Heart right ventricle (tissue), 16 donors: ENCODE data around the gene PKHD1. TPM values are rescaled to one million over a fixed set of nuclear protein-coding genes. Genes with fewer than 3 reads are reported as not detected.
A peak's percentile ranks its signal among the peaks of the same experiment; 100 is the strongest.

Experiments
- ATAC-seq, 8 donors: fragments of 200-7000 bp; cut with Tn5 transposase; one replicate each; pipeline ENCODE4 v1.9.1; 2020; ENCODE audit warnings: mild to moderate bottlenecking in 8 of 8, moderate library complexity in 8 of 8, moderate number of reproducible peaks in 1 of 8
- DNase-seq, 2 donors: peaks; one replicate each; pipeline ENCODE4 v3.0.0-alpha.2; 2020
- H3K27ac ChIP-seq, 10 donors: fragments of 200-600 bp; sonication (generic) in 2 of 10; one replicate each; pipeline versions ENCODE4 v1.5.0 to v1.8.0; 2020 to 2022; ENCODE audit warnings: mild to moderate bottlenecking in 3 of 10
- H3K27me3 ChIP-seq, 7 donors: fragments of 200-600 bp; one replicate each; pipeline ENCODE4 v1.8.0; 2021 to 2022; ENCODE audit warnings: mild to moderate bottlenecking in 2 of 7
- H3K36me3 ChIP-seq, 9 donors: fragments of 200-600 bp; sonication (generic) in 1 of 9; one replicate each; pipeline versions ENCODE4 v1.5.0 to v1.8.0; 2020 to 2022; ENCODE audit warnings: mild to moderate bottlenecking in 2 of 9
- H3K4me1 ChIP-seq, 9 donors: fragments of 200-600 bp; sonication (generic) in 1 of 9; one replicate each; pipeline versions ENCODE4 v1.5.0 to v1.8.0; 2020 to 2022; ENCODE audit warnings: mild to moderate bottlenecking in 4 of 9
- H3K4me3 ChIP-seq, 10 donors: fragments of 200-600 bp; sonication (generic) in 2 of 10; one replicate each; pipeline versions ENCODE4 v1.5.0 to v1.8.0; 2020 to 2022; ENCODE audit warnings: mild to moderate bottlenecking in 7 of 10, moderate library complexity in 2 of 10
- H3K9me3 ChIP-seq, 11 donors: fragments of 200-600 bp in 10 of 11; sonication (generic) in 2 of 11; one replicate each; pipeline versions ENCODE4 v1.5.0 to v1.8.0; 2013 to 2022; ENCODE audit warnings: mild to moderate bottlenecking in 2 of 11, control low read depth in 1 of 11, moderate library complexity in 1 of 11
- WGBS, 2 donors: extraction: QIAGEN DNeasy Blood & Tissue Kit; methylation state at CpG; one replicate each; pipeline ENCODE4 v1.1.7; 2013; ENCODE audit warnings: inconsistent platforms in 1 of 2; 5-methylcytosine and 5-hydroxymethylcytosine counted together
- intact Hi-C, 10 donors: fragments of 100-400 bp; cut with DNase I; formaldehyde crosslinking; loops; one replicate each; pipeline versions ENCODE4 v1.11.1 to v1.14.2; 2022
- polyA plus RNA-seq, 2 donors: library from polyadenylated mRNA; stranded (reverse); fragments of 200-250 nt; gene quantifications; one replicate each; pipeline ENCODE4 v1.2.3, GENCODE V29; 2013
- total RNA-seq, 10 donors: library from RNA; stranded (reverse); fragmentation: NEBNext Ultra II Directional in 3 of 10; extraction: Animal tissue kit (Norgen Biotek cat#: 25700) in 3 of 10; gene quantifications; one replicate each; pipeline versions ENCODE4 v1.2.1 to v1.2.4, GENCODE V29; 2021 to 2023
- TF ChIP-seq, protein P1 (sequence below), 9 donors: fragments of 200-600 bp; sonication (generic) in 2 of 9; IDR thresholded peaks; one replicate each; pipeline versions ENCODE4 v1.5.0 to v1.8.0; 2021 to 2022; ENCODE audit warnings: antibody characterized with exemption in 9 of 9, mild to moderate bottlenecking in 5 of 9, moderate library complexity in 1 of 9
- donor health status: Arrhythmogenic right ventricular cardiomyopathy.
- donor health status: ischemic (EF 13 %, LVEDD 7.1; RV severe dilation, severe dysfunction).
- donor health status: healthy with polysubstance abuse.
- donor health status: DM: no; HTN: yes; CAD: no.
- donor health status: DM: no; HTN: no; CAD: no.
- donor health status: ischemic (EF 25% LVEDD 6.9; RV normal size, moderate dysfunction).
- donor health status: ischemic (EF 25% LVEDD 5.7; RV mildly dilated, moderate dysfunction).
- donor health status: healthy.
- donor health status: DM: yes; HTN: yes; CAD: no.
- donor health status: Ischemic cardiomyopathy.
- donor health status: ischemic (EF 35%, LVEDD 5.7; RV mildly dilated, moderate dysfunction).
- donor health status: nonischemic (EF 11% LVEDD 7.7; RV severe dilation, severe dysfunction).
- donor health status: DM: yes; HTN: yes; CAD: no.
- donor health status: PGD.
- donor health status: ischemic (EF 29% LVEDD 5.4; RV normal size, mild dysfunction).
- donor health status: nonischemic (EF 23%, LVEDD 6.1; RV moderate dilation, normal function).

PKHD1 gene
- total and polyA plus RNA-seq, 12 donors, result under 0.01 to 0.07 (median 0.02) TPM; not detected in 7

DNA sequence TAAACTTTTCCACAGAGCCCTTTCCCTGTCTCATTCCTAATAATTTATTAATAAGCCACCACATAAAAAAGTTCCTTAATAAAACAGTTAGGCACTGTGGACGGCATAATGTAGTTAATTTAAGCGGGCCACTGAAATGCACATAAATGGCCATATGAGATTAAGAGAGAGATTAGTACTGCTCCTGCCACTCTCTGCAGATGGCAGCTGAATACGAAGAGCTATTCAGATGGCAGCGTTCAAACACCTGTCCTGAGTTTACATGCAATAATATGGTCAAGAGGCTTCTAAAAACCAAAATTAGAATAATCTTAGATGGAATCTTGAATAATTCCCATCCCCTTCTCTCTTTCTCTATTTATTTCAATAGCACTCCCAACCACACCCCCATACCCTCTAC is 461.8 kb downstream of the PKHD1 start:
- peaks cover 0 to 11% (median 2%) of the 10 kb centered on the region in 11 donors for H3K9me3 ChIP-seq
- DNase-seq (no peak), ATAC-seq (no peak)
- TF ChIP-seq, protein P1, sequence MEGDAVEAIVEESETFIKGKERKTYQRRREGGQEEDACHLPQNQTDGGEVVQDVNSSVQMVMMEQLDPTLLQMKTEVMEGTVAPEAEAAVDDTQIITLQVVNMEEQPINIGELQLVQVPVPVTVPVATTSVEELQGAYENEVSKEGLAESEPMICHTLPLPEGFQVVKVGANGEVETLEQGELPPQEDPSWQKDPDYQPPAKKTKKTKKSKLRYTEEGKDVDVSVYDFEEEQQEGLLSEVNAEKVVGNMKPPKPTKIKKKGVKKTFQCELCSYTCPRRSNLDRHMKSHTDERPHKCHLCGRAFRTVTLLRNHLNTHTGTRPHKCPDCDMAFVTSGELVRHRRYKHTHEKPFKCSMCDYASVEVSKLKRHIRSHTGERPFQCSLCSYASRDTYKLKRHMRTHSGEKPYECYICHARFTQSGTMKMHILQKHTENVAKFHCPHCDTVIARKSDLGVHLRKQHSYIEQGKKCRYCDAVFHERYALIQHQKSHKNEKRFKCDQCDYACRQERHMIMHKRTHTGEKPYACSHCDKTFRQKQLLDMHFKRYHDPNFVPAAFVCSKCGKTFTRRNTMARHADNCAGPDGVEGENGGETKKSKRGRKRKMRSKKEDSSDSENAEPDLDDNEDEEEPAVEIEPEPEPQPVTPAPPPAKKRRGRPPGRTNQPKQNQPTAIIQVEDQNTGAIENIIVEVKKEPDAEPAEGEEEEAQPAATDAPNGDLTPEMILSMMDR (IDR thresholded peaks at IDR 0.05), result no peak
- intact Hi-C loops, result no loop called here
- no peaks in the 10 kb centered on the region for H3K27me3 ChIP-seq
- H3K4me3 ChIP-seq, result no peak overlapping the region
- no peaks in the 10 kb centered on the region for H3K4me1 ChIP-seq
- no peak overlapping the region for H3K27ac ChIP-seq
- 88 to 92% methylated on average over 4 of the region's 4 CpGs for WGBS, 2 donors
- no peaks in the 10 kb centered on the region for H3K36me3 ChIP-seq

DNA sequence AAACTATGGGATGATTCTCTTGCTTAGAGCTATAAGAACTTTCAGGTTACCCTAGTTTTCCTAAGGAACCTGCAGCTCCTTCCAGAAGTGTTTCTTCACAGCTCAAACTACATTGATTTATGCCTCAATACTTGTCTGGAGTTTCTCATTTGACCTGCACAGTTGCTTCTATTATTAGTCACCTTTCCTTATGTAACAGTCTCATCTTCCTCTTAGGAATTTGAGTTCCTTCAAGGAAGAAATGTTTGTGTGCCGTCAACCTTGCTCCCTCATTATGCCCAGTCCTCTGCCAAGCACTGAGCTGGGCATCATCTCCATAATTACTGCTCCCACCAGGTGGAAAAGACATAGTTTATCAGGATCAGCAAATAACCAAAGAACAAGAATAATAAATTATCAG is 466.4 kb downstream of the PKHD1 start:
- Histone ChIP-seq H3K27ac (no peak overlapping the region), H3K9me3 (no peaks in the 10 kb centered on the region), H3K4me1 (no peaks in the 10 kb centered on the region), H3K27me3 (no peaks in the 10 kb centered on the region), H3K4me3 (no peak overlapping the region), H3K36me3 (no peaks in the 10 kb centered on the region)
- DNase-seq (no peak), ATAC-seq (no peak)
- TF ChIP-seq, protein P1 (IDR thresholded peaks at IDR 0.05), result no peak
- intact Hi-C loops, result no loop called here
- 73 to 76% methylated on average over 1 of the region's 1 CpG for WGBS, 2 donors

DNA sequence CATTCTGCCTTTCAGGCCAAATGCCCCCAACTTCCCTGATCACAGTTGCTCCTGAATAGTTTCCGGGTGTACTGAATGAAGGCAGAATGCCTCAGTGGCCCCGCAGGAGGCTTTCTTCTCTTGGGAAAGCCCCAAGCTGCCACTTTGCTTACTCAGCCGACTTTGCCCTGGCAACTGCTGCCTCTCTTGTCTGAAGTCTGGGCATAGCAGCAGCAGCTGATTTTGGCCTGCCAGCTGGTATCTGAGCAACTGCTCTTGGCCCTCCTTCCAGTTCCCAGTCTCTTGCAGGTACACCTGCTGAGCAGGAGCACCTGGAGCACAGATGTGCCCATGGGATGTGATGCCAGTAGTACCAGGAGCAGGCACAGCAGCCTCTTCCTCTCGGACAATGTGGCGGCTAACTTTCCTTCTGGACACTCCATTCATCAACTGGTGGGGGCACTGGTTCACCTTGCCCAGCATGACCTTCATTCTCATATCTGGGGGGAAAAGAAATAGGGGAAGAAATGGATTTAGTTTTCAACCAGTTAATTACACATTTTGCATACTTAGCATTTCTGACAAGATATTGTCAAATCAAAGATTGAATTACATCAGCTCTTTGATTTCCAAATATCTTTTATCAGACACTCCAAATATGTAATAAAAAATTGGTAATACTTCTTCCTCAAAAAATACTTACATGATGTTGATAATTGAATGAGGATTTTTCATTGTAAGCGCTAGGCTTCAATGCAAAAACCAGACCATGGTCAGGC is 468.2 kb downstream of the PKHD1 start:
- 87 to 89% methylated on average over 6 of the region's 6 CpGs for WGBS, 2 donors
- H3K9me3 ChIP-seq, result no peaks in the 10 kb centered on the region
- H3K27ac ChIP-seq, result no peak overlapping the region
- no peaks in the 10 kb centered on the region for H3K36me3 ChIP-seq
- H3K4me3 ChIP-seq, result no peak overlapping the region
- ATAC-seq, result no peak
- no peaks in the 10 kb centered on the region for H3K4me1 ChIP-seq
- H3K27me3 ChIP-seq, result no peaks in the 10 kb centered on the region
- no peak for DNase-seq
- TF ChIP-seq, protein P1 (IDR thresholded peaks at IDR 0.05), result no peak
- intact Hi-C loops, result no loop called here

DNA sequence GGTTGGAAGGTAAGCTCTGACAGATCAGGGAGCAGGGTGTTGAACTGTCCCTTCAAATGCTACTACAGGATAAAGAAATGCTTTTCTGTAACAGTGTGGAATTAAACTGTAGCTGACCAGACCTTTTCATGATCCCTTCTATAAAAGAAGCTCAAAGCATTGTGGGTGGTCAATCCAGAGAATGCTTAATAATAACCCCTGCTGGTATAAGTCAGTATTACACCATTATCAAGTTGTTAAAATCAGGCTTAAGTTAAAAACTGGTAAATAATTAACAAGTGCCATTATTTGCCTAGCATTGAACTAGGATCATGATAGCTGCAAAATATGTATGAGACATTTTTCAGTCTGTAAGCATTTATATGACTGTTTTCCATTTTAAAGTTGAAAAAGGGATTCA is 468.9 kb downstream of the PKHD1 start:
- DNase-seq (no peak), ATAC-seq (no peak)
- intact Hi-C loops, result no loop called here
- no peaks in the 10 kb centered on the region for H3K36me3 ChIP-seq
- H3K9me3 ChIP-seq, result no peaks in the 10 kb centered on the region
- no peaks in the 10 kb centered on the region for H3K4me1 ChIP-seq
- no peak overlapping the region for H3K4me3 ChIP-seq
- H3K27me3 ChIP-seq, result no peaks in the 10 kb centered on the region
- TF ChIP-seq, protein P1 (IDR thresholded peaks at IDR 0.05), result peak in 6 of 9 donors; percentile 8 to 56 (median 29)
- no peak overlapping the region for H3K27ac ChIP-seq
